EH (cell line): ENCODE results near the gene RARS2.
A peak's percentile ranks its signal among the peaks of the same experiment; 100 is the strongest.
"Not testable (repeated sequence)": the region's sequence is repeated elsewhere in the genome, so short reads cannot be mapped to it uniquely, and the experiment has no call there.

ENCODE experiments used
- DNase-seq: peaks from one replicate; pipeline ENCODE4 v3.0.0-alpha.2; 2015; ENCODE audit warnings: low read depth

RARS2 gene

GRCh38 chr6:87501809-87502572 is 87.8 kb downstream of the RARS2 start:
- no peak for DNase-seq

- no peak for DNase-seq
These were observed 91.7 kb downstream of the RARS2 start for GRCh38 chr6:87498048-87498447.

- DNase-seq: no peak
These were observed 94.9 kb downstream of the RARS2 start for GRCh38 chr6:87494761-87495422.

- DNase-seq: not testable (repeated sequence)
These were observed 100.5 kb downstream of the RARS2 start for GRCh38 chr6:87489326-87489725.

GRCh38 chr6:87487555-87487954 is 102.2 kb downstream of the RARS2 start:
- DNase-seq: peak; percentile 34

GRCh38 chr6:87484491-87484890 is 105.3 kb downstream of the RARS2 start:
- no peak for DNase-seq

GRCh38 chr6:87483929-87484328 is 105.9 kb downstream of the RARS2 start:
- peak; percentile 77 for DNase-seq

- DNase-seq: no peak
These were observed 107.4 kb downstream of the RARS2 start for GRCh38 chr6:87482366-87482765.

- DNase-seq: no peak
These were observed 107.9 kb downstream of the RARS2 start for GRCh38 chr6:87481931-87482330.

GRCh38 chr6:87473419-87473903 is 116.3 kb downstream of the RARS2 start:
- peak; percentile 43 for DNase-seq

GRCh38 chr6:87472525-87473418 is 117.0 kb downstream of the RARS2 start, which contains the start of gene SLC35A1:
Gene SLC35A1 (plus strand): TSS chr6:87472974. CDS start chr6:87473004, 30 bp downstream.
- peak; percentile 77 for DNase-seq

- DNase-seq: peak; percentile 8
These were observed 124.7 kb downstream of the RARS2 start for GRCh38 chr6:87465051-87465450.
